A549 (cell line): ENCODE measurements around the gene TMEM119.

Experiments used
- CBX8 ChIP-seq: fragments of 200-600 bp; sonication (generic); IDR thresholded peaks from 2 replicates; pipeline ENCODE4 v1.6.1; 2016
- CEBPB ChIP-seq, 2 experiments: fragments of >200 bp in 1 of 2; sonication (Bioruptor Twin) in 1 of 2; formaldehyde crosslinking in 1 of 2; IDR thresholded peaks; 2 replicates each; pipeline ENCODE4 v1.6.1; 2012 to 2016
- CHD4 ChIP-seq: fragments of 200-600 bp; sonication (generic); IDR thresholded peaks from 2 replicates; pipeline ENCODE4 v1.6.1; 2016; ENCODE audit warnings: antibody characterized with exemption, mild to moderate bottlenecking, borderline replicate concordance
- CTCF ChIP-seq: fragments of >200 bp; sonication (Bioruptor Twin); formaldehyde crosslinking; IDR thresholded peaks from 3 replicates; pipeline ENCODE4 v1.5.1; 2016
- ESRRA ChIP-seq: fragments of 150-350 bp; IDR thresholded peaks from 2 replicates; pipeline ENCODE4 v1.6.1; 2014; ENCODE audit warnings: mild to moderate bottlenecking, low read length, borderline replicate concordance
- FOSL2 ChIP-seq, 2 experiments: fragments of 450-650 bp in 1 of 2; fragments of >200 bp in 1 of 2; sonication (Bioruptor Twin) in 1 of 2; formaldehyde crosslinking; IDR thresholded peaks; 2 replicates each; pipeline versions ENCODE4 v1.5.0 to v1.6.1; 2016 to 2020; ENCODE audit warnings: mild to moderate bottlenecking in 1 of 2, moderate library complexity in 1 of 2
- HOXA7 ChIP-seq: fragments of 250-450 bp; sonication (Bioruptor Pico); IDR thresholded peaks from 2 replicates; pipeline ENCODE4 v1.5.0; 2020; ENCODE audit warnings: mild to moderate bottlenecking, moderate library complexity
- JUNB ChIP-seq: fragments of >200 bp; sonication (Bioruptor Twin); formaldehyde crosslinking; IDR thresholded peaks from 2 replicates; pipeline ENCODE4 v1.6.1; 2016
- POLR2A ChIP-seq: IDR thresholded peaks from 2 replicates; pipeline ENCODE4 v1.6.1; 2012; ENCODE audit warnings: mild to moderate bottlenecking, low read length
- TF ChIP-seq, protein P1 (sequence below): fragments of 200-600 bp; sonication (generic); IDR thresholded peaks from 2 replicates; pipeline ENCODE4 v1.6.1; 2016; ENCODE audit warnings: antibody characterized with exemption, mild to moderate bottlenecking, moderate library complexity

GRCh38 chr12:108564724-108565123 lies 33.2 kb downstream of the TMEM119 start:
- TF ChIP-seq CTCF (no peak), JUNB (no peak), FOSL2 (IDR thresholded peaks at IDR 0.05) (no peak), FOSL2 (CRISPR knock-in tag; IDR thresholded peaks at IDR 0.05) (no peak), CEBPB (IDR thresholded peaks at IDR 0.05) (no peak), POLR2A (no peak), CHD4 (no peak), CBX8 (no peak), HOXA7 (CRISPR knock-in tag) (no peak), ESRRA (no peak)
- TF ChIP-seq, protein P1, sequence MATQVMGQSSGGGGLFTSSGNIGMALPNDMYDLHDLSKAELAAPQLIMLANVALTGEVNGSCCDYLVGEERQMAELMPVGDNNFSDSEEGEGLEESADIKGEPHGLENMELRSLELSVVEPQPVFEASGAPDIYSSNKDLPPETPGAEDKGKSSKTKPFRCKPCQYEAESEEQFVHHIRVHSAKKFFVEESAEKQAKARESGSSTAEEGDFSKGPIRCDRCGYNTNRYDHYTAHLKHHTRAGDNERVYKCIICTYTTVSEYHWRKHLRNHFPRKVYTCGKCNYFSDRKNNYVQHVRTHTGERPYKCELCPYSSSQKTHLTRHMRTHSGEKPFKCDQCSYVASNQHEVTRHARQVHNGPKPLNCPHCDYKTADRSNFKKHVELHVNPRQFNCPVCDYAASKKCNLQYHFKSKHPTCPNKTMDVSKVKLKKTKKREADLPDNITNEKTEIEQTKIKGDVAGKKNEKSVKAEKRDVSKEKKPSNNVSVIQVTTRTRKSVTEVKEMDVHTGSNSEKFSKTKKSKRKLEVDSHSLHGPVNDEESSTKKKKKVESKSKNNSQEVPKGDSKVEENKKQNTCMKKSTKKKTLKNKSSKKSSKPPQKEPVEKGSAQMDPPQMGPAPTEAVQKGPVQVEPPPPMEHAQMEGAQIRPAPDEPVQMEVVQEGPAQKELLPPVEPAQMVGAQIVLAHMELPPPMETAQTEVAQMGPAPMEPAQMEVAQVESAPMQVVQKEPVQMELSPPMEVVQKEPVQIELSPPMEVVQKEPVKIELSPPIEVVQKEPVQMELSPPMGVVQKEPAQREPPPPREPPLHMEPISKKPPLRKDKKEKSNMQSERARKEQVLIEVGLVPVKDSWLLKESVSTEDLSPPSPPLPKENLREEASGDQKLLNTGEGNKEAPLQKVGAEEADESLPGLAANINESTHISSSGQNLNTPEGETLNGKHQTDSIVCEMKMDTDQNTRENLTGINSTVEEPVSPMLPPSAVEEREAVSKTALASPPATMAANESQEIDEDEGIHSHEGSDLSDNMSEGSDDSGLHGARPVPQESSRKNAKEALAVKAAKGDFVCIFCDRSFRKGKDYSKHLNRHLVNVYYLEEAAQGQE: no peak
